HEK293T (cell line): Measurements from ENCODE around the gene PAN2.

Source experiments
- BHLHE40 ChIP-seq: fragments of 450-650 bp; IDR thresholded peaks from 2 replicates; pipeline ENCODE4 v1.6.1; 2016; ENCODE audit warnings: mild to moderate bottlenecking, moderate library complexity, borderline replicate concordance
- CTBP1 ChIP-seq: fragments of 450-650 bp; IDR thresholded peaks from 2 replicates; pipeline ENCODE4 v1.6.1; 2016; ENCODE audit warnings: borderline replicate concordance
- FOXA1 ChIP-seq: fragments of 450-650 bp; IDR thresholded peaks from 2 replicates; pipeline ENCODE4 v1.6.1; 2016; ENCODE audit warnings: mild to moderate bottlenecking
- FOXM1 ChIP-seq: fragments of 450-650 bp; IDR thresholded peaks from 2 replicates; pipeline ENCODE4 v1.6.1; 2017; ENCODE audit warnings: mild to moderate bottlenecking, borderline replicate concordance
- SP1 ChIP-seq: fragments of 450-650 bp; IDR thresholded peaks from 2 replicates; pipeline ENCODE4 v1.6.1; 2017
- TARDBP ChIP-seq: fragments of 450-650 bp; IDR thresholded peaks from 2 replicates; pipeline ENCODE4 v1.6.1; 2016
- TF ChIP-seq, protein P1 (sequence below): fragments of 450-650 bp; IDR thresholded peaks from 2 replicates; pipeline ENCODE4 v1.6.1; 2016

DNA sequence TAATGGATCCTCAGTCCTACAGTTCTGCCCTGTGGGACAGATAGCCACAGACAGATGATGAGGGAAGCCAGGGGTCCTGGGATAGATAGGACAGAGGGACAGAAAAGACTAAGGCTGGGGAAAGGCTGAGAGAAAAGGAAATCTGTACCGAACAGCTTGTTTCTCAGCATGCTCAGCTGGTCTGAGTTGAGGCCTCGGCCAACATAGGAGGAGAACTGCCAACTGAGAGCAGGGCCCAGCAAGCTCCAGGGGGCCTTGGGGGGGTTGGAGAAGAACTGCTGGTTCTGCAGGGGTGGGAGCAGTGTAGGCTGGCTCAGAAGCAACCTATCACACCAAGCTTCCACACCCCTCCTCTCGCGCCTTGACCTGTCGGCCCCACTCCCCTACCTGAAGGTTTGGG, 15.0 kb upstream of the PAN2 start:
- TF ChIP-seq FOXA1 = no peak
- TF ChIP-seq, protein P1, sequence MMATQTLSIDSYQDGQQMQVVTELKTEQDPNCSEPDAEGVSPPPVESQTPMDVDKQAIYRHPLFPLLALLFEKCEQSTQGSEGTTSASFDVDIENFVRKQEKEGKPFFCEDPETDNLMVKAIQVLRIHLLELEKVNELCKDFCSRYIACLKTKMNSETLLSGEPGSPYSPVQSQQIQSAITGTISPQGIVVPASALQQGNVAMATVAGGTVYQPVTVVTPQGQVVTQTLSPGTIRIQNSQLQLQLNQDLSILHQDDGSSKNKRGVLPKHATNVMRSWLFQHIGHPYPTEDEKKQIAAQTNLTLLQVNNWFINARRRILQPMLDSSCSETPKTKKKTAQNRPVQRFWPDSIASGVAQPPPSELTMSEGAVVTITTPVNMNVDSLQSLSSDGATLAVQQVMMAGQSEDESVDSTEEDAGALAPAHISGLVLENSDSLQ = no peak
- no peak for TF ChIP-seq CTBP1
- TF ChIP-seq BHLHE40 = no peak
- no peak for TF ChIP-seq SP1
- no peak for TF ChIP-seq FOXM1
- no peak for TF ChIP-seq TARDBP
